ENCODE results near the gene BRD9.
A peak's percentile ranks its signal among the peaks of the same experiment; 100 is the strongest.

The BRD9 gene

GRCh38 chr5:892394-893136, at the start of gene BRD9, which contains the start of gene TRIP13 (continued):
- TF ChIP-seq KLF7 (tag by site-specific recombination; IDR thresholded peaks at IDR 0.05; ENCODE audit: borderline replicate concordance) (peak; percentile 55; the same call in 1 of the 2 replicates), PBX3 (CRISPR knock-in tag; IDR thresholded peaks at IDR 0.05) (peak; percentile 88), ZNF394 (tag by site-specific recombination; IDR thresholded peaks at IDR 0.05; ENCODE audit: borderline replicate concordance) (0 out of 2 replicates have a peak, but pooled peaks have one; percentile 7), KLF17 (tag by site-specific recombination; IDR thresholded peaks at IDR 0.05) (0 out of 2 replicates have a peak, but pooled peaks have one; percentile 18), ZNF548 (tag by site-specific recombination; IDR thresholded peaks at IDR 0.05) (no peak), ZNF837 (tag by site-specific recombination; IDR thresholded peaks at IDR 0.05) (no peak), ZSCAN5A (tag by site-specific recombination; IDR thresholded peaks at IDR 0.05) (0 out of 2 replicates have a peak, but pooled peaks have one; percentile 31), KLF9 (tag by site-specific recombination; IDR thresholded peaks at IDR 0.05; ENCODE audit: low read depth) (peak; percentile 52), ZNF335 (tag by site-specific recombination; conservative IDR thresholded peaks at IDR 0.05) (peak; percentile 89), ZNF585B (tag by site-specific recombination; IDR thresholded peaks at IDR 0.05) (0 out of 2 replicates have a peak, but pooled peaks have one; percentile 5), ZNF184 (tag by site-specific recombination; IDR thresholded peaks at IDR 0.05) (no peak), ZSCAN16 (tag by site-specific recombination; IDR thresholded peaks at IDR 0.05) (no peak), ZBTB11 (tag by site-specific recombination; conservative IDR thresholded peaks at IDR 0.05; ENCODE audit: low read depth) (peak; percentile 65), KLF1 (tag by site-specific recombination; IDR thresholded peaks at IDR 0.05) (peak; percentile 62), BCL6B (tag by site-specific recombination; IDR thresholded peaks at IDR 0.05) (no peak), ZNF670 (tag by site-specific recombination; IDR thresholded peaks at IDR 0.05; ENCODE audit: low read depth) (no peak), YY2 (tag by site-specific recombination; IDR thresholded peaks at IDR 0.05) (peak; percentile 60; the same call in 1 of the 2 replicates), ZNF529 (tag by site-specific recombination; IDR thresholded peaks at IDR 0.05; ENCODE audit: insufficient replicate concordance) (no peak), ZNF423 (tag by site-specific recombination; IDR thresholded peaks at IDR 0.05) (no peak), CTCF (tag by site-specific recombination; IDR thresholded peaks at IDR 0.05) (peak; percentile 9; the same call in 1 of the 2 replicates)
